Parathyroid adenoma (tissue), 2 donors: ENCODE results near the gene ZNF385C.

Experiments used
- H2AFZ ChIP-seq: fragments of 300-600 bp; sonication (generic); one replicate; pipeline ENCODE4 v1.7.0; 2017; ENCODE audit warnings: antibody characterized with exemption, mild to moderate bottlenecking
- H3K27ac ChIP-seq: fragments of 300-600 bp; sonication (generic); one replicate; pipeline ENCODE4 v1.7.0; 2017
- H3K27me3 ChIP-seq: fragments of 300-600 bp; sonication (generic); one replicate; pipeline ENCODE4 v1.7.0; 2017; ENCODE audit warnings: low read length; ENCODE audit not compliant: control insufficient read depth, insufficient read depth
- H3K36me3 ChIP-seq: fragments of 300-600 bp; sonication (generic); one replicate; pipeline ENCODE4 v1.7.0; 2017; ENCODE audit warnings: low read length; ENCODE audit not compliant: control insufficient read depth, insufficient read depth
- H3K4me1 ChIP-seq: fragments of 300-600 bp; sonication (generic); one replicate; pipeline ENCODE4 v1.7.0; 2017; ENCODE audit warnings: control low read depth
- H3K4me2 ChIP-seq: fragments of 300-600 bp; sonication (generic); one replicate; pipeline ENCODE4 v1.7.0; 2017; ENCODE audit warnings: low read length
- H3K4me3 ChIP-seq: fragments of 300-600 bp; sonication (generic); one replicate; pipeline ENCODE4 v1.7.0; 2017; ENCODE audit warnings: low read depth, low read length
- H3K79me2 ChIP-seq: fragments of 300-600 bp; sonication (generic); one replicate; pipeline ENCODE4 v1.7.0; 2017; ENCODE audit warnings: control low read depth
- H3K9ac ChIP-seq: fragments of 300-600 bp; sonication (generic); one replicate; pipeline ENCODE4 v1.7.0; 2017; ENCODE audit warnings: mild to moderate bottlenecking
- H3K9me3 ChIP-seq: fragments of 300-600 bp; sonication (generic); one replicate; pipeline ENCODE4 v1.7.0; 2017; ENCODE audit warnings: low read length; ENCODE audit not compliant: control insufficient read depth
- TF ChIP-seq, protein P1 (sequence below): fragments of 300-600 bp; sonication (generic); IDR thresholded peaks from one replicate; pipeline ENCODE4 v1.7.0; 2017; ENCODE audit warnings: antibody characterized with exemption, mild to moderate bottlenecking
- donor health status: primary hyperparathyroidism.

ZNF385C gene

DNA sequence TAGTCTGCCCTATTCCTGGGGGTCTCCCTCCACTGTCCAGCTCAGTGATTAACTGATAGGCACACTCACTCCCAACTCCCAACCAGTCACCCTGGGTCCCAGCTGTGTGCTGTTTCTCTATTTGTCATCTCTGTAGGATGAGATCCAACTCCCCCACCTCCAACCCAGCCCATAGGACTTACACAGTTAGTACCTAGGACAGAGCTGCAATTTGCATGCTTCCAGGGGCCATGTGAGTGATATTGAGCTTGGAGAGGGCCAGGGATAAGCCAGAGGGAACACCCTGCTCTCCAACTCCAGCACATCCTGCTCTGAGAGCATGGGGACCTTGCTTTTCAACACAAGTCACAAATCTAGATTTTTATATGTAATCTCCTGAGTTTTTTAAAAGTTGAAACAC is 56.7 kb downstream of the ZNF385C start:
- no peak overlapping the region for H3K4me3 ChIP-seq
- no peaks in the 10 kb centered on the region for H3K79me2 ChIP-seq
- no peak overlapping the region for H3K27ac ChIP-seq
- no peaks in the 10 kb centered on the region for H3K27me3 ChIP-seq
- H3K4me1 ChIP-seq: no peaks in the 10 kb centered on the region
- TF ChIP-seq, protein P1, sequence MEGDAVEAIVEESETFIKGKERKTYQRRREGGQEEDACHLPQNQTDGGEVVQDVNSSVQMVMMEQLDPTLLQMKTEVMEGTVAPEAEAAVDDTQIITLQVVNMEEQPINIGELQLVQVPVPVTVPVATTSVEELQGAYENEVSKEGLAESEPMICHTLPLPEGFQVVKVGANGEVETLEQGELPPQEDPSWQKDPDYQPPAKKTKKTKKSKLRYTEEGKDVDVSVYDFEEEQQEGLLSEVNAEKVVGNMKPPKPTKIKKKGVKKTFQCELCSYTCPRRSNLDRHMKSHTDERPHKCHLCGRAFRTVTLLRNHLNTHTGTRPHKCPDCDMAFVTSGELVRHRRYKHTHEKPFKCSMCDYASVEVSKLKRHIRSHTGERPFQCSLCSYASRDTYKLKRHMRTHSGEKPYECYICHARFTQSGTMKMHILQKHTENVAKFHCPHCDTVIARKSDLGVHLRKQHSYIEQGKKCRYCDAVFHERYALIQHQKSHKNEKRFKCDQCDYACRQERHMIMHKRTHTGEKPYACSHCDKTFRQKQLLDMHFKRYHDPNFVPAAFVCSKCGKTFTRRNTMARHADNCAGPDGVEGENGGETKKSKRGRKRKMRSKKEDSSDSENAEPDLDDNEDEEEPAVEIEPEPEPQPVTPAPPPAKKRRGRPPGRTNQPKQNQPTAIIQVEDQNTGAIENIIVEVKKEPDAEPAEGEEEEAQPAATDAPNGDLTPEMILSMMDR: no peak
- H3K36me3 ChIP-seq: no peaks in the 10 kb centered on the region
- no peaks in the 10 kb centered on the region for H3K9me3 ChIP-seq
- H3K9ac ChIP-seq: no peak overlapping the region
- H3K4me2 ChIP-seq: no peak overlapping the region
- no peak overlapping the region for H2AFZ ChIP-seq

DNA sequence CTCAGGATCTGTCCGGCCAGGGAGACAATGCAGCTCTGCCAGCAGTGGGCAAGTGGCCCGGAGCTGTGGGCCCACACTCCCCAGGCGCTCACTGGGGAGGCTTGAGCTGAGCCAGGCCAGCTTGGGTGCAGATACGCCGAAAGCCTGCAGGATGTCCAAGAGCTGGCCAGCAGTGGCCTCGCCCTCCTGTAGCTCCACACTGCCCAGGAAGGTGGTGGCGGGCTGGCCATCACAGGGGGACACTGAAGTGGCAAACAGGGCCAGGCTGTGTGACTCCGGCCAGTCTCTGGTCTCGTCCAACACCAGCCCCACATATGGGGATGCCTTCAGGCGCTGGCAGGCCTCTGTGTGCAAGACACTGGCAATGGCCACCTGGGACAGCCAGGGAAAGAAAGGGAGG is 57.5 kb downstream of the ZNF385C start:
- TF ChIP-seq, protein P1: no peak

DNA sequence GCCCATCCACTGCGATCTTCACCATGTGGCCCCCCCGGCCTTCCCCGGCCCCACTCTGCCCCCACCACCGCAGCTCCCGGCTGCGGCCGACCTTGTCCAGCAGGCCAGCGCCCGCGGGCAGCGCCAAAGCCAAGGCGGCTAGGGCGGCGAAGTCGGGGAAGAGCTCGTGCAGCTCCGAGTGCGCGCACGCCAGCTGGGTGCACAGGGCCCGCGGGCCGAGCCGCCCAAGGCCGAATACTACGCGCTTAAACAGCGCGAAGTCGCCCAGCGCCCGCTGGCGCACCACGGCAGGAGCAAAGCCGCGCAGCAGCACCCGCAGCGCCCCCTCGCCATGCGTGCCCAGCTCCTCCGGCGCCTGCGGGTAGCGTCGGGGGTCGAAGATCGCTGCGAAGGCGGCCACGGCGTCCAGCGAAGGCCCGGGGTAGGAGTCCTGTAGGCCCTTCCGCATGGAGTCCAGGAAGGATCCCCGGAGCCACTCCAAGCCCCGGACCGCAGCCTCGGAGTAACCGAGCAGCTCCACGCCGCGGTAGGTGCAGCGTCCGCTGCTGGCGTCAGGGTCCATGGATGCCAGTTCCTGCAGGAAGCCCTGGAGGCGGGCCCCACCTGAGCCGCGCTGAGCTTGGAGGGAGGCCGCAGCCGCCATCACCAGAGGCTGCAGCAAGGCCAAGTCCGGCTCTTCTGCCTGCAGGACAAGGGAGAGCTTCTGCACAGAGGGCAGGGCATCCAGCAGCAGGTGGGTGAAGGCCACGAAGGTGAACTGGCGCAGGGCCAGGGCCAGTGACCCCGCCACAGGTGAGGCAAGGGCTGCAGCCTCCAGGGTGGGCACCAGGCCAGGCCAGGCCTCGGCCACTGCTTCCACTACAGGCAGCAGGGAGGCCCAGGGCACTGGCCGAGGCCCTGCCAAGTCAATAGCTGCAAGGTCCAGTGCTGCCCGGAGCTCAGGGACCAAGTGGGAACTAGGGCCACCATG is 58.2 kb downstream of the ZNF385C start:
- Histone ChIP-seq H3K27ac (no peak overlapping the region), H3K9me3 (no peaks in the 10 kb centered on the region), H3K4me2 (no peak overlapping the region), H3K4me3 (no peak overlapping the region), H3K27me3 (no peaks in the 10 kb centered on the region), H2AFZ (no peak overlapping the region), H3K36me3 (no peaks in the 10 kb centered on the region), H3K9ac (no peak overlapping the region), H3K4me1 (no peaks in the 10 kb centered on the region), H3K79me2 (no peaks in the 10 kb centered on the region)
- TF ChIP-seq, protein P1: no peak

More for the DNA sequence above, 57.5 kb downstream of the ZNF385C start:
- H3K9ac ChIP-seq: no peak overlapping the region
- H3K36me3 ChIP-seq: no peaks in the 10 kb centered on the region
- H3K9me3 ChIP-seq: no peaks in the 10 kb centered on the region
- H3K4me2 ChIP-seq: no peak overlapping the region
- H3K27me3 ChIP-seq: no peaks in the 10 kb centered on the region
- H3K4me3 ChIP-seq: no peak overlapping the region
- H3K4me1 ChIP-seq: no peaks in the 10 kb centered on the region
- no peaks in the 10 kb centered on the region for H3K79me2 ChIP-seq
- H3K27ac ChIP-seq: no peak overlapping the region
- no peak overlapping the region for H2AFZ ChIP-seq

DNA sequence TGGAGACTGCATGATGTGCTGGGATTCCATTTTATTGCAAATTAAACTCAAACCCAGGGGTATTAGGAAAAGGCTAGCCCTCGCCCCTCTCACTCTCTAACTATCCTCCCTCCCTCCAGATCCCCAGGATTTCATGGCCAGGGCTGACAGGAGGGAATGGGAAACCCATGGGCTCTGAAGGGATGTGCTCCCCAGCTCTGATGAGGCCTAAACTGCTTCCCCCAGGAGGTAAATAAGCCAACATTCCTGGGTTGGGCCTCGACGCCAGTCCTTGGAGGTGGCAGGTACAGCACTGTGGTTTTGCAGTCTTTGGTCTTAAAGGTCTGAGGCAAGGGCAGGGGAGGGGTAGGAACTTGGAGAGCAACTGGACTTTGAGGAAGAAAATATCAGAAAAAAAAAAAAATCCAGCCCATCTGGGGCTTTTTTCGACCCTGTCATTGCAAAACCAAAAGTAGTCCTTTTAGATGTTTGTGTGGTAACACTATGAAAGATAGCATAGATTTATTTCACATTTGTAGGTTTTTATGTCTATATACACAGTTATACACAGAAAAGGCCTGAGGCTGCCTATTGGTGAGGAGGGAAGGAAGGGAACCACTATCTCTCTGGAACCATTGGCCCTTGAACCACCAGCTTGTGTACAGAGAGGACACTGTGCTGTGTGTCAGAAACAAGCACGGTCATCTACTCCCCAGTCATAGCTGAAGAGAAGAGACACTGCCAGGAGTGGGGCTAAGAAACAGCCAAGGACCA is 59.9 kb downstream of the ZNF385C start:
- H3K9me3 ChIP-seq: no peaks in the 10 kb centered on the region
- H3K36me3 ChIP-seq: no peaks in the 10 kb centered on the region
- no peaks in the 10 kb centered on the region for H3K27me3 ChIP-seq
- no peaks in the 10 kb centered on the region for H3K79me2 ChIP-seq
- no peak overlapping the region for H3K4me3 ChIP-seq
- no peaks in the 10 kb centered on the region for H3K4me1 ChIP-seq
- TF ChIP-seq, protein P1: no peak
- no peak overlapping the region for H2AFZ ChIP-seq
- H3K27ac ChIP-seq: no peak overlapping the region
- no peak overlapping the region for H3K9ac ChIP-seq
- no peak overlapping the region for H3K4me2 ChIP-seq
